COLO668 (cell line): ENCODE data around the gene RBM22.
"Not testable (repeated sequence)": the region's sequence is repeated elsewhere in the genome, so short reads cannot be mapped to it uniquely, and the experiment has no call there.

ENCODE experiments used
- DNase-seq: peaks from one replicate; lab custom pipeline; 2025; ENCODE audit not compliant: unreplicated experiment; lab: John Stamatoyannopoulos, UW

The RBM22 gene

GRCh38 chr5:150700594-150701377 lies at the start of gene RBM22:
Gene RBM22 (minus strand): TSS chr5:150701062. CDS start chr5:150700985, 77 bp downstream.
- DNase-seq: peak; percentile 86

DNA sequence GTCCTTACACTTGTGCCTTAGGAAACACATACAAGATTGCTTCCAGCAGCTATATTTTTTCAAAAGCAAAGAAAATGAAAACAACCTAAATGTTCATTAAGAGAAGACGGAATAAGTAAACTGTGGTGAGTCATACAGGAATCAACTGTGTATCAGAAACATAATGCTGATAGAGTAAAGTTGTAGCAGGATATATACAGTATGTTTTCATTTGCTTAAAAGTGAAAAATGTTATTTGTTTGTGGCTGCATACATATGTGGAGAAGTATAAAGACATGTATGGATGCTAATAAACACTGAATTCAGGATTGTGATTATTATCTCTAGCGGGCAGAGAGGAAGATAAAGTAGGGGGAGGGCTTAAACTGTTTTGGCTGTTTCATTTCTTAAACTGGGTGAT lies 49.6 kb upstream of the RBM22 start:
- DNase-seq: no peak

DNA sequence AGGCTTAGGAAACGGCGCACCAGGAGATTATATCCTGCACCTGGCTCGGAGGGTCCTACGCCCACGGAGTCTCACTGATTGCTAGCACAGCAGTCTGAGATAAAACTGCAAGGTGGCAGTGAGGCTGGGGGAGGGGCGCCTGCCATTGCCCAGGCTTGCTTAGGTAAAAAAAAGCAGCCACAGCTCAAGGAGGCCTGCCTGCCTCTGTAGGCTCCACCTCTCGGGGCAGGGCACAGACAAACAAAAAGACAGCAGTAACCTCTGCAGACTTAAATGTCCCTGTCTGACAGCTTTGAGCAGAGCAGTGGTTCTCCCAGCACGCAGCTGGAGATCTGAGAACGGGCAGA lies 42.3 kb upstream of the RBM22 start:
- DNase-seq: not testable (repeated sequence)

DNA sequence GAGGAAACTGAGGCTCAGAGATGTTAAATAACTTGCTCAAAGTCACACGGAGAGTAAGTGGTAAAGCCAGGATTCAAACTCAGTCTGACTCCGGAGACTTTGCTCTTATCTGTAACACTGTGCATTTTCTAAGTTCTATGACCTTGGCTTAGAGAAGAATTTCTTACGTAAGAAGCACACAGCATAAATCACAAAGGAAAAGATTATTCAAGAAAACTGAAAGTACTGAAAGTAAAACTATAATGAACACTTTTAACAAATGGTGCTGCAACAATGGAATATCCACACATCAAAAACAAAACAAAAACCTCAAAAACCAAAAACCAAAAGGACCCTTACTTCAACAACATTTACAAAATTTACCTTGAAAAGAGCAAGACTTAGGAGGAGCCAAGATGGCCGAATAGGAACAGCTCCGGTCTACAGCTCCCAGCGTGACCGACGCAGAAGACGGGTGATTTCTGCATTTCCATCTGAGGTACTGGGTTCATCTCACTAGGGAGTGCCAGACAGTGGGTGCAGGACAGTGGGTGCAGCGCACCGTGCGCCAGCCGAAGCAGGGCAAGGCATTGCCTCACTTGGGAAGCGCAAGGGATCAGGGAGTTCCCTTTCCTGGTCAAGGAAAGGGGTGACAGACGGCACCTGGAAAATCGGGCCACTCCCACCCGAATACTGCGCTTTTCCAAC lies 41.7 kb upstream of the RBM22 start:
- not testable (repeated sequence) for DNase-seq

- DNase-seq: no peak
These were observed 40.1 kb upstream of the RBM22 start for GRCh38 chr5:150740992-150741391.

GRCh38 chr5:150738862-150739261 lies 38.0 kb upstream of the RBM22 start:
- DNase-seq: no peak

- no peak for DNase-seq
These were observed 33.9 kb upstream of the RBM22 start for GRCh38 chr5:150734579-150735384.

- no peak for DNase-seq
These were observed 30.9 kb upstream of the RBM22 start for GRCh38 chr5:150731669-150732242.

DNA sequence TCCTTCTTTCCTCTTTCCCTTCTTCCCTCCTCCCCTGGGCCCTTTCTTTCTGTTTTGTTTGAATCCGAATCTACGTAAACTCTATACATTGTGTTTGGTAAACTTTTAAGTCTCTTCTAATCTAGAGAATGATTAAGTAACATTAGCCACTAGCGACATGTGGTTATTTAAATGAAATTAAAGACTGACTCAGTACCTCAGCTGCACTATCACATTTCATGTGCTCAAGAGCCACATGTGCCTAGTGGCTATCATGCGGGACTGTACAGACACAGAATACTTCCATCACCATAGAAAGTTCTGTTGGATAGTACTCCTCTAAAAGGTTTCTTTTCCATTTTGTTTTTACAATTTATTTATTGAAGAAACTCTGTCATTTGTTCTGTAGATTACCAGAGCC lies 29.0 kb upstream of the RBM22 start:
- DNase-seq: no peak

DNA sequence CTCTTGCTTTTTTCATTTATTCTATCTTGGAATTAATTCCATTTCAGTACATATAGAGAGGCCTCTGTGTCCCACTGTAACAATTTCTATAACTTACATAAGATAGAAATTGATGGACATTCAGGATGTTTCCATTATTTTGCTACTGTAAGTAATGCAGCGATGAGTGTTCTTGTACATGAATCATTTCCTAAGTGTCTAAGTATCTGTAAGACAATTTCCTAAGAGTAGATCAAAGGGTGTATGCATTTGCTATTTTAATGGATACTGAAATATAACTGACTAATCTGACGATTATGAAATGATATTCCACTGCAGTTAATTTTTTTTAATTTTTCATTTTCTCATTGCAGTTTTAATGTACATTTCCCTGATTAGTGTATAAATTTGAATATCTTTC lies 23.0 kb upstream of the RBM22 start:
- no peak for DNase-seq

DNA sequence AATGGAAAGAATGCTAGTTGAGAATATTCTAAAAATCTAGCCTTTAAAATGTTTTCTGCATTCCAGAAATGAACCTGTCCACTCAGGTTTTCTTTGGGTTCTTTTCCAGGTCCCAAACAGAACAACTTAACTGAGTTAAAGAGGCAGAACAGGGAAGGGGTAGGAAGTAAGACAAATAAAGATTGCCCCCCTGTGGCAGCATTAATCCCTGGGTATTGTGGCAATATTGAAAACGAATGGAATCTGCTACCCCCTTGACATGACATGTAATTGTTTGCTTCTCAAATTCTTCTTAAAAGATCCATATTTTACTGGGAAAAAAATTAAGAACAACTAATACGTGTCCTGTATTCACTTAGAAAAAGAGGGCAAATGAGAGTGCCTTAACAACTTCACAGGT lies 9.3 kb upstream of the RBM22 start:
- no peak for DNase-seq

DNA sequence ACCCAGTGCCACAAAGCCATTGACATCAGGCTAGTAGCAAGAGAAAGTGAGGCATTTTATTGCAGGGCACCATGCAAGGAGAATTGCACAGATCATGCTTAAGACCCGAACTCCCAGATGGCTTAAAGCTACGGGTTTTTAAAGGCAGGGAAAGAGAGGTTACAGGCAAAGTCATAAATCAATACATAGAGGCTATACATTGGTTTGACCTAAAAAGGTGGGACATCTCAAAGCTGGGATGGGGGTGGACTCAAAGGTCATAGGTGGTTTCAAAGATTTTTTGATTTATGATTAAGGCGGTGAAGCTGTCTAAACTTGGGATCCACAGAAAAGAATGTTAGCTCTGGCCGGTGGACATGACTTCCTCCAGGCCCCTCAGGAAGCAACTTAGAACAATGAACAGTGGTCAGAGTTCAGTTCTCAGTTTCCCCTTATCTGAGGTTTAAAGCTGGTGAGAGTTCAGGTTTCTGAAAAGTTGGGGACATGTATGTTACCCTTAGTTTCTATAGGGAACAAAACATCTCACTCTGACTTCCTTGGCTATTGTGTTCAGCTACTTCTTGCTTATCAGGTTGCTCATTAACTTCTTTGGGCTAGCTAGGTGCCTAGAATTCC lies 6.0 kb upstream of the RBM22 start:
- no peak for DNase-seq

DNA sequence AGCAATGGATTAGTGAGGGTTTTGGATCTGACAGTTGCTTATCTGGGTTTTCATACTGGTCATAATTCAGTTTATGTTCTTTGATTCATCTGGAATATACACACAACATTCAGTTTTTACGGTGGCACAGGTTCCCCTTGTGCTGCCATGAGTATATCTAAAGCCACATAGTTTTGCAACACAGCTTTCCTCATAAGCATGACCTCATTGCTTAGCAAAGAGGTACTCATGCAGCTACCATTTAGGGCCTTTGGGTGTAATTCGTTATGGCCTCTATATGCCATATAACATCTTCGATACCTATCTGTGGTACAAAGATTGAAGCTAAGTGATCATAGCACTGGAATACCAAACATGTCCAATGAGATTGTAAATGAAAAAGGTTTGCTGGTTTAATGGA lies 2.9 kb upstream of the RBM22 start:
- no peak for DNase-seq

DNA sequence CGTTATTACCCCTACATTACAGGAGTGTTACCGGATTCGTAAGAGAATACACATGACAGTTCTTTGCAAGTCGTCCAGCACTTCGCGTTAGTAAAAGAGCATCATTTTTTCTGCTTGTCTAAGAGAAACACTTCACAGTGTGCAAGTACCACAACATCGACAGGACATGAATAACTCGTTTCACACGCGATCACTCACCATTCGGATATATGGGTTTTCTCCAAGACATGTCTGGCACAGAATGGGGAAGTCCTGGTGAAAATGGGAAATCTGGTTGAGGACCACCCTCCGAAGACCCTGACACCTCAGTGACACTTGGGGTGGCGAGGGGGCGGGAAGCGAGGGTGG lies 642 bp downstream of the RBM22 start:
- DNase-seq: no peak

GRCh38 chr5:150694612-150695011 lies 6.2 kb downstream of the RBM22 start:
- no peak for DNase-seq

DNA sequence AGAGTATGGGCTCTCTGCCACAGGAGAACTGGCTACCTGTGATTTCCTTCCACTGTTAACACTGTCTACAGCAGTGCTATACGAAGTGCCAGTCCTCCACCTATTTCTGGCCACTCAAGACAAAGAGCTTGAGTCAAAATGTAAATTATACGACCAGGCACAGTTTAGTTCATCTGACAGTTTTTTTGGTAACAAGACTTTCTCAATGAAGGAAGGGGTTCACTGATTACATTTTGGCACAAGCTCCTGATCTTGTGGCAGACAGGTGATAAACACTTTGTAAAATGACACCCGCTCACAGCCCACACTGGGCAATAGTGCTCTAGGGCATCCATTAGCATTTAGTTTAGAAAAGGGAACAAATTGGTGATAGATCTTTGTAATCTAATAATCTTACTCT lies 8.6 kb downstream of the RBM22 start:
- no peak for DNase-seq

DNA sequence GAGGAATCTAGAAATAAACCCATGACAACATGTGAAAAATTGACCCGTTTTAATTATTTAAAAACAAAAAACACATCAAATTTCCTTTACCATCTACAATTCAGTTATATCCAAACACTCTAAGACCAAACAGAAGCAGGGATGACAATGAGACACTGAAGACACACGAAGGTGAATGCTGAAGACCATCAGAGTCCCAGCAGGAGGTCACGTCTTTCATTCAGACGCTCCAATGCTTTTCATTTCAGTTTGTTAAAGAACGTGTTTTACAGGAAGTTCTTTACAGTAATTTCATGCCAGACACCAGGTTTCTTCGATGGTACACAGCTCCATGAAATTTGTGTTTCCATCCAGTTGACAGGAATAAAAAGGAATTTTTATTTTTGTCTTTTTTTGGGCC lies 10.1 kb downstream of the RBM22 start:
- DNase-seq: no peak

DNA sequence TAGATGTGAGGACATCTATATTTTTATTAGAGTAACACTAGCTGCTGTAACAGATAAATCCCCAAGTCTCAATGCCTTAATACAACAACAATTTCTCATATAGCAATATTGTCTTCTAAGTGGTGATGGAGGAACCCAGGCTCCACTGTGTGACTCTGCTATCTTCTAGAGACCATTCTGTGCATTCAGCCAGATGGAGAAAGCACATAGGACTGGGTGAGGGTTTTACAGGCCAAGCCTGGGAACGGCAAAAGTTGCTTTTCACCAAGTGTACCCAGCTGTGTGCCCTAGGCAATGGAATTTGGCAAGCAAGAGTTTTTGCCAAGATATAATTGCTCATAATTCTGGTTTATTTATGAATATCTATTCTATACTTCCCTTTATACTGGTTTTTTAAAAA lies 11.7 kb downstream of the RBM22 start:
- no peak for DNase-seq

- no peak for DNase-seq
These were observed 24.3 kb downstream of the RBM22 start for GRCh38 chr5:150676578-150676977.

- no peak for DNase-seq
These were observed 25.8 kb downstream of the RBM22 start for GRCh38 chr5:150675069-150675468.

GRCh38 chr5:150674341-150674821 lies 26.5 kb downstream of the RBM22 start:
- no peak for DNase-seq
